B cell (primary cell): ENCODE results near the gene NBEA. TPM values are rescaled to one million over a fixed set of nuclear protein-coding genes. Genes with fewer than 3 reads are reported as not detected.

Experiments
- ATAC-seq: fragments of 200-7000 bp; cut with Tn5 transposase; one replicate; pipeline ENCODE4 v1.10.0; 2021; ENCODE audit warnings: low read depth, mild to moderate bottlenecking, moderate number of reproducible peaks, moderate library complexity
- CTCF ChIA-PET: fragments of 350-600 bp; sonication (Branson Sonifier 250); formaldehyde crosslinking; loops from one replicate; lab custom pipeline; 2021; ENCODE audit warnings: antibody characterized with exemption, inconsistent platforms; lab: Charles Lee
- POLR2A ChIA-PET: fragments of 350-600 bp; sonication (Branson Sonifier 250); formaldehyde crosslinking; loops from one replicate; lab custom pipeline; 2021; ENCODE audit warnings: antibody characterized with exemption; lab: Charles Lee
- DNase-seq: peaks from one replicate; pipeline ENCODE4 v3.0.0; 2013
- H2AFZ ChIP-seq: 2 replicates; pipeline ENCODE4 v1.6.1; 2012; ENCODE audit warnings: mild to moderate bottlenecking, low read depth, low read length; ENCODE audit not compliant: insufficient read depth, poor library complexity, severe bottlenecking
- H3K27ac ChIP-seq, 2 donors: 1 replicate in 1 of 2; 2 replicates in 1 of 2; pipeline ENCODE4 v1.5.1; 2012 to 2013; ENCODE audit warnings: low read length in 2 of 2, mild to moderate bottlenecking in 2 of 2, moderate library complexity in 1 of 2
- H3K27me3 ChIP-seq, 4 experiments: fragments of 200-600 bp in 1 of 4; sonication (generic) in 1 of 4; replicated peaks in 1 of 4; 1 replicate in 2 of 4; 2 replicates in 2 of 4; pipeline versions ENCODE4 v1.6.1 to v1.7.0; 2013 to 2016; ENCODE audit warnings: low read length in 3 of 4, mild to moderate bottlenecking in 2 of 4, mixed read lengths in 1 of 4, moderate library complexity in 1 of 4; ENCODE audit not compliant: insufficient read depth in 4 of 4, control insufficient read depth in 3 of 4; ENCODE audit errors: control extremely low read depth in 1 of 4
- H3K36me3 ChIP-seq, 2 experiments: replicated peaks in 1 of 2; 1 replicate in 1 of 2; 2 replicates in 1 of 2; pipeline versions ENCODE4 v1.6.1 to v1.7.1; 2013; ENCODE audit warnings: low read length in 1 of 2; ENCODE audit not compliant: insufficient read depth in 2 of 2, control insufficient read depth in 1 of 2; ENCODE audit errors: control extremely low read depth in 1 of 2, extremely low read depth in 1 of 2
- H3K4me1 ChIP-seq, 2 donors: fragments of 200-600 bp in 1 of 2; sonication (generic) in 1 of 2; 1 replicate in 1 of 2; 2 replicates in 1 of 2; pipeline versions ENCODE4 v1.5.1 to v1.6.1; 2013 to 2017; ENCODE audit warnings: low read length in 2 of 2; ENCODE audit not compliant: control insufficient read depth in 2 of 2, insufficient read depth in 2 of 2
- H3K4me2 ChIP-seq: replicated peaks from 2 replicates; pipeline ENCODE3; 2012; ENCODE audit warnings: mild to moderate bottlenecking, low read depth, low read length; ENCODE audit not compliant: poor library complexity, severe bottlenecking
- H3K4me3 ChIP-seq, 5 experiments: fragments of 200-600 bp in 1 of 5; sonication (generic) in 1 of 5; 1 replicate in 3 of 5; 2 replicates in 2 of 5; pipeline versions ENCODE4 v1.5.1 to v1.7.0; 2011 to 2016; ENCODE audit warnings: low read length in 4 of 5, mild to moderate bottlenecking in 4 of 5, low read depth in 2 of 5, control low read depth in 1 of 5, moderate library complexity in 1 of 5; ENCODE audit not compliant: insufficient read depth in 1 of 5; ENCODE audit errors: control extremely low read depth in 1 of 5, extremely low read depth in 1 of 5
- H3K79me2 ChIP-seq: fragments of 200-600 bp; sonication (generic); one replicate; pipeline ENCODE4 v1.6.0; 2016; ENCODE audit warnings: low read length; ENCODE audit not compliant: control insufficient read depth, insufficient read depth
- H3K9ac ChIP-seq: fragments of 200-600 bp; sonication (generic); 2 replicates; pipeline ENCODE4 v1.6.1; 2017; ENCODE audit warnings: mild to moderate bottlenecking, low read length, moderate library complexity
- H3K9me3 ChIP-seq, 3 donors: one replicate each; pipeline versions ENCODE4 v1.6.1 to v1.7.1; 2013; ENCODE audit warnings: low read length in 2 of 3; ENCODE audit not compliant: control insufficient read depth in 2 of 3, insufficient read depth in 1 of 3; ENCODE audit errors: control extremely low read depth in 1 of 3
- H4K20me1 ChIP-seq: 2 replicates; pipeline ENCODE4 v1.6.0; 2012; ENCODE audit warnings: mild to moderate bottlenecking, low read length; ENCODE audit not compliant: insufficient read depth, control insufficient read depth, poor library complexity, severe bottlenecking
- H3K27ac Mint-ChIP-seq: one replicate; pipeline ENCODE4 v1.8.0; 2021; ENCODE audit warnings: mixed read lengths
- H3K27me3 Mint-ChIP-seq: one replicate; pipeline ENCODE4 v1.8.0; 2021; ENCODE audit warnings: mixed read lengths
- H3K4me1 Mint-ChIP-seq: one replicate; pipeline ENCODE4 v1.8.0; 2021; ENCODE audit warnings: mixed read lengths
- H3K4me3 Mint-ChIP-seq: one replicate; pipeline ENCODE4 v1.8.0; 2021; ENCODE audit warnings: mixed read lengths
- H3K9me3 Mint-ChIP-seq: one replicate; pipeline ENCODE4 v1.8.0; 2022; ENCODE audit warnings: mixed read lengths; ENCODE audit not compliant: insufficient read depth
- EZH2 ChIP-seq: IDR thresholded peaks from 2 replicates; pipeline ENCODE4 v1.6.1; 2012; ENCODE audit warnings: borderline replicate concordance, low read depth, mild to moderate bottlenecking, moderate library complexity, low read length; ENCODE audit not compliant: insufficient read depth, poor library complexity, severe bottlenecking
- WGBS: methylation state at CpG from one replicate; pipeline ENCODE4 v1.1.5; 2013; ENCODE audit warnings: missing lambda C conversion rate; ENCODE audit not compliant: insufficient coverage; 5-methylcytosine and 5-hydroxymethylcytosine counted together
- intact Hi-C: fragments of 100-400 bp; cut with micrococcal nuclease; formaldehyde crosslinking; loops from one replicate; pipeline ENCODE4 v1.10.0; 2022
- polyA plus RNA-seq: library from polyadenylated mRNA; depleted of rRNA; stranded (reverse); fragments of >200 nt; gene quantifications from 2 replicates; pipeline ENCODE4 v1.2.3, GENCODE V29; 2012
- total RNA-seq, 2 donors: library from RNA; stranded (reverse); fragments of 120-200 nt in 1 of 2; gene quantifications; 1 replicate in 1 of 2; 2 replicates in 1 of 2; pipeline versions ENCODE4 v1.2.3 to v1.2.4, GENCODE V29; 2013 to 2022
- TF ChIP-seq, protein P1 (sequence below): fragments of 200-600 bp; IDR thresholded peaks from one replicate; pipeline ENCODE4 v1.8.0; 2022; ENCODE audit warnings: antibody characterized with exemption, mild to moderate bottlenecking

NBEA gene
- total and polyA plus RNA-seq, 2 donors (not counting 1 experiment from before 2014, with no cell fraction given), result 1.5 to 10.7 TPM

DNA sequence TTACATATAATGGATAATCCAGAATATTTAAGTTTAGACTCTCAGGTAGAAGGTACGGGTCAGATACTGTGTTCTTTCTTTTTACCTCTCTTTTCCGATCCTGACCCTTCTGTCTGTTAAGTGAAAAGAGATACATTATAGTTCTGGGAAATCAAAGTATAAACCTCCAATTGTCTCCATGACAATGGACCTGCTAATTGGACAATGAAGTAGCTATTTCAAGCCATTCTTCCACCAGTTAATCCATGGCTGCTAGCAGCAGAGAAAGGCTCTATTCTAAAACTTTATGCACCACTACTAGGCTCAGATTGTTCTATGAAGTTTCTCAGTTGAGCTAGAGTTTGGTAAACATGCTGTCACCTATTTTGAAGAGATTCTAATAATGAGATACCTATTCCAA, 8.3 kb upstream of the NBEA start:
- WGBS, result no CpG with 5 or more reads among the region's 2 CpGs
- Histone ChIP-seq H3K27me3 (peaks cover 0 to 5% (median 1%) of the 10 kb centered on the region in 4 experiments), H3K4me3 (no peak overlapping the region), H3K9me3 (no peaks in the 10 kb centered on the region), H2AFZ (no peak overlapping the region), H3K4me2 (no peak overlapping the region), H3K36me3 (no peaks in the 10 kb centered on the region), H3K27ac (no peak overlapping the region), H3K79me2 (no peaks in the 10 kb centered on the region), H3K9ac (no peak overlapping the region), H3K4me1 (no peaks in the 10 kb centered on the region), H4K20me1 (no peaks in the 10 kb centered on the region)
- no peaks in the 10 kb centered on the region for H3K9me3 Mint-ChIP-seq
- peaks cover 52% of the 10 kb centered on the region for H3K27me3 Mint-ChIP-seq
- ChIA-PET POLR2A (no interaction called here), CTCF (no interaction called here)
- no peak overlapping the region for H3K4me3 Mint-ChIP-seq
- H3K4me1 Mint-ChIP-seq, result no peaks in the 10 kb centered on the region
- no peak for DNase-seq
- TF ChIP-seq, protein P1, sequence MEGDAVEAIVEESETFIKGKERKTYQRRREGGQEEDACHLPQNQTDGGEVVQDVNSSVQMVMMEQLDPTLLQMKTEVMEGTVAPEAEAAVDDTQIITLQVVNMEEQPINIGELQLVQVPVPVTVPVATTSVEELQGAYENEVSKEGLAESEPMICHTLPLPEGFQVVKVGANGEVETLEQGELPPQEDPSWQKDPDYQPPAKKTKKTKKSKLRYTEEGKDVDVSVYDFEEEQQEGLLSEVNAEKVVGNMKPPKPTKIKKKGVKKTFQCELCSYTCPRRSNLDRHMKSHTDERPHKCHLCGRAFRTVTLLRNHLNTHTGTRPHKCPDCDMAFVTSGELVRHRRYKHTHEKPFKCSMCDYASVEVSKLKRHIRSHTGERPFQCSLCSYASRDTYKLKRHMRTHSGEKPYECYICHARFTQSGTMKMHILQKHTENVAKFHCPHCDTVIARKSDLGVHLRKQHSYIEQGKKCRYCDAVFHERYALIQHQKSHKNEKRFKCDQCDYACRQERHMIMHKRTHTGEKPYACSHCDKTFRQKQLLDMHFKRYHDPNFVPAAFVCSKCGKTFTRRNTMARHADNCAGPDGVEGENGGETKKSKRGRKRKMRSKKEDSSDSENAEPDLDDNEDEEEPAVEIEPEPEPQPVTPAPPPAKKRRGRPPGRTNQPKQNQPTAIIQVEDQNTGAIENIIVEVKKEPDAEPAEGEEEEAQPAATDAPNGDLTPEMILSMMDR, result no peak
- TF ChIP-seq EZH2, result no peak
- intact Hi-C loops, result no loop called here
- ATAC-seq, result no peak
- no peak overlapping the region for H3K27ac Mint-ChIP-seq

DNA sequence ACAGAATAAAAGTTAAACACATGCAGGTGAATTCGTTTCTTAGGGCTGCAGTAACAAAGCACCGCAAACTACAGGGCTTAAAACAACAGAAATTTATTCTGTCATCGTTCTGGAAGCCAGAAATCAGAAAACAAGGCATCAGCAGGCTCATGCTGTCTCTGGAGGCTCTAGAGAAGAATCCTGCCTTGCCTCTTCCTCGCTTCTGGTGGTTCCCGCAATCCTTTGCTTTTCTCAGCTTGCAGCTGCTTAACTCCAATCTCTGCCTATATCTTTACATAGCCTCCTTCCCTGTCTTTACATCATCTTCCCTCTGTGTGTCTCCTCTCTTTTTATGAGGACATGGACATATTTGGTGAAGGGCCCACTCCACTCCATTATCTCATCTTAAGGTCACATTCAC, 6.2 kb upstream of the NBEA start:
- Mint-ChIP-seq H3K4me3 (no peak overlapping the region), H3K4me1 (no peaks in the 10 kb centered on the region), H3K9me3 (no peaks in the 10 kb centered on the region), H3K27me3 (peaks cover 46% of the 10 kb centered on the region), H3K27ac (no peak overlapping the region)
- Histone ChIP-seq H3K4me3 (no peak overlapping the region), H2AFZ (no peak overlapping the region), H3K36me3 (no peaks in the 10 kb centered on the region), H3K9me3 (no peaks in the 10 kb centered on the region), H3K79me2 (no peaks in the 10 kb centered on the region), H3K4me2 (no peak overlapping the region), H3K4me1 (no peaks in the 10 kb centered on the region), H3K27me3 (peaks cover 0 to 6% (median 2%) of the 10 kb centered on the region in 4 experiments), H4K20me1 (no peaks in the 10 kb centered on the region), H3K9ac (no peak overlapping the region), H3K27ac (no peak overlapping the region)
- DNase-seq (no peak), ATAC-seq (no peak)
- intact Hi-C loops, result no loop called here
- ChIA-PET CTCF (no interaction called here), POLR2A (no interaction called here)
- TF ChIP-seq, protein P1, result no peak
- no peak for TF ChIP-seq EZH2
- 73% methylated on average over 5 of the region's 5 CpGs for WGBS
